ENCODE results near the gene GRK1.
"Not testable (repeated sequence)": the region's sequence is repeated elsewhere in the genome, so short reads cannot be mapped to it uniquely, and the experiment has no call there.

The GRK1 gene

GRCh38 chr13:113666951-113667701, at the start of gene GRK1:
Gene GRK1, plus strand, starts transcription at chr13:113667219. Its CDS starts 168 bp downstream, at chr13:113667387.
- Histone ChIP-seq H3K4me1 (no peaks in the 10 kb centered on the region), H3K9me3 (no peaks in the 10 kb centered on the region), H3K36me3 (replicated peaks) (no peaks in the 10 kb centered on the region), H3K4me3 (no peak within 1 kb of the TSS), H3K27me3 (ENCODE audit: low read depth) (no peaks in the 10 kb centered on the region; the same call in 1 of the 2 replicates)
- in situ Hi-C loops (cut with MboI; ENCODE audit: low sequenced_read_pairs), result no loop called here
- DNase-seq (ENCODE audit: low spot score in 2 of 2), result no peak

- in situ Hi-C loops (cut with MboI; ENCODE audit: low sequenced_read_pairs), result no loop called here
- Histone ChIP-seq H3K4me1 (no peaks in the 10 kb centered on the region), H3K9me3 (no peaks in the 10 kb centered on the region), H3K36me3 (replicated peaks) (peaks cover 64% of the 10 kb centered on the region), H3K4me3 (no peak overlapping the region), H3K27me3 (ENCODE audit: low read depth) (no peaks in the 10 kb centered on the region)
- no peak for DNase-seq (ENCODE audit: low spot score in 2 of 2)
Measured at GRCh38 chr13:113617961-113618360, 49.1 kb upstream of the GRK1 start.

- Histone ChIP-seq H3K4me1 (no peaks in the 10 kb centered on the region), H3K9me3 (no peaks in the 10 kb centered on the region), H3K27me3 (ENCODE audit: low read depth) (no peaks in the 10 kb centered on the region), H3K4me3 (no peak overlapping the region), H3K36me3 (replicated peaks) (peaks cover 66% of the 10 kb centered on the region)
- in situ Hi-C loops (cut with MboI; ENCODE audit: low sequenced_read_pairs), result no loop called here
- no peak for DNase-seq (ENCODE audit: low spot score in 2 of 2)
Measured at GRCh38 chr13:113618455-113618854, 48.6 kb upstream of the GRK1 start.

- no peak for DNase-seq (ENCODE audit: low spot score in 2 of 2)
- no peaks in the 10 kb centered on the region for H3K9me3 ChIP-seq
- no peaks in the 10 kb centered on the region for H3K4me1 ChIP-seq
- peaks cover 59% of the 10 kb centered on the region for H3K36me3 ChIP-seq (replicated peaks)
- in situ Hi-C loops (cut with MboI; ENCODE audit: low sequenced_read_pairs), result no loop called here
- no peak overlapping the region for H3K4me3 ChIP-seq
- no peaks in the 10 kb centered on the region for H3K27me3 ChIP-seq (ENCODE audit: low read depth)
Measured at GRCh38 chr13:113620036-113620796, 46.8 kb upstream of the GRK1 start.

- H3K36me3 ChIP-seq (replicated peaks), result peaks cover 56% of the 10 kb centered on the region
- in situ Hi-C loops (cut with MboI; ENCODE audit: low sequenced_read_pairs), result no loop called here
Measured at GRCh38 chr13:113621046-113621445, 46.0 kb upstream of the GRK1 start.

GRCh38 chr13:113621498-113621897, 45.5 kb upstream of the GRK1 start:
- H3K36me3 ChIP-seq (replicated peaks), result peaks cover 53% of the 10 kb centered on the region
- H3K4me1 ChIP-seq; H3K9me3 ChIP-seq; in situ Hi-C loops (cut with MboI; ENCODE audit: low sequenced_read_pairs); H3K4me3 ChIP-seq; H3K27me3 ChIP-seq (ENCODE audit: low read depth): not testable (repeated sequence)
- peak in 1 of 2 experiments; percentile 42 for DNase-seq (ENCODE audit: low spot score in 2 of 2)

More at GRCh38 chr13:113621046-113621445, 46.0 kb upstream of the GRK1 start:
- H3K4me3 ChIP-seq, result no peak overlapping the region
- no peaks in the 10 kb centered on the region for H3K4me1 ChIP-seq
- H3K27me3 ChIP-seq (ENCODE audit: low read depth), result no peaks in the 10 kb centered on the region
- DNase-seq (ENCODE audit: low spot score in 2 of 2), result no peak
- H3K9me3 ChIP-seq, result no peaks in the 10 kb centered on the region

GRCh38 chr13:113621986-113622550, 45.0 kb upstream of the GRK1 start:
- DNase-seq (ENCODE audit: low spot score in 2 of 2); H3K4me3 ChIP-seq; H3K9me3 ChIP-seq; H3K27me3 ChIP-seq (ENCODE audit: low read depth); H3K4me1 ChIP-seq; in situ Hi-C loops (cut with MboI; ENCODE audit: low sequenced_read_pairs): not testable (repeated sequence)
- peaks cover 53% of the 10 kb centered on the region for H3K36me3 ChIP-seq (replicated peaks)

GRCh38 chr13:113622791-113623490, 44.1 kb upstream of the GRK1 start:
- Histone ChIP-seq H3K27me3 (ENCODE audit: low read depth) (no peaks in the 10 kb centered on the region), H3K4me1 (no peaks in the 10 kb centered on the region), H3K4me3 (no peak overlapping the region), H3K9me3 (no peaks in the 10 kb centered on the region), H3K36me3 (replicated peaks) (peaks cover 56% of the 10 kb centered on the region)
- DNase-seq (ENCODE audit: low spot score in 2 of 2), result no peak
- in situ Hi-C loops (cut with MboI; ENCODE audit: low sequenced_read_pairs), result no loop called here

- DNase-seq (ENCODE audit: low spot score in 2 of 2), result no peak
- Histone ChIP-seq H3K4me3 (no peak overlapping the region), H3K36me3 (replicated peaks) (peaks cover 50% of the 10 kb centered on the region), H3K27me3 (ENCODE audit: low read depth) (no peaks in the 10 kb centered on the region), H3K9me3 (no peaks in the 10 kb centered on the region), H3K4me1 (no peaks in the 10 kb centered on the region)
- in situ Hi-C loops (cut with MboI; ENCODE audit: low sequenced_read_pairs), result no loop called here
Measured at GRCh38 chr13:113623491-113624234, 43.4 kb upstream of the GRK1 start.

GRCh38 chr13:113624235-113624587, 42.8 kb upstream of the GRK1 start:
- Histone ChIP-seq H3K4me1 (no peaks in the 10 kb centered on the region), H3K36me3 (replicated peaks) (peaks cover 51% of the 10 kb centered on the region), H3K27me3 (ENCODE audit: low read depth) (no peaks in the 10 kb centered on the region), H3K9me3 (no peaks in the 10 kb centered on the region), H3K4me3 (no peak overlapping the region)
- DNase-seq (ENCODE audit: low spot score in 2 of 2), result no peak
- in situ Hi-C loops (cut with MboI; ENCODE audit: low sequenced_read_pairs), result no loop called here

GRCh38 chr13:113624640-113625304, 42.2 kb upstream of the GRK1 start:
- DNase-seq (ENCODE audit: low spot score in 2 of 2); H3K4me1 ChIP-seq; H3K27me3 ChIP-seq (ENCODE audit: low read depth); H3K4me3 ChIP-seq; in situ Hi-C loops (cut with MboI; ENCODE audit: low sequenced_read_pairs); H3K9me3 ChIP-seq: not testable (repeated sequence)
- H3K36me3 ChIP-seq (replicated peaks), result peaks cover 57% of the 10 kb centered on the region

- Histone ChIP-seq H3K4me1 (no peaks in the 10 kb centered on the region), H3K36me3 (replicated peaks) (peaks cover 58% of the 10 kb centered on the region), H3K9me3 (no peaks in the 10 kb centered on the region), H3K4me3 (no peak overlapping the region), H3K27me3 (ENCODE audit: low read depth) (no peaks in the 10 kb centered on the region)
- in situ Hi-C loops (cut with MboI; ENCODE audit: low sequenced_read_pairs), result no loop called here
- no peak for DNase-seq (ENCODE audit: low spot score in 2 of 2)
Measured at GRCh38 chr13:113625965-113626721, 40.9 kb upstream of the GRK1 start.
